Measurements from ENCODE around the gene BHLHA15. TPM values are rescaled to one million over a fixed set of nuclear protein-coding genes. Genes with fewer than 3 reads are reported as not detected.

BHLHA15 gene
- total RNA-seq, 3 donors from 2014 or later = 0.59 to 2.3 TPM; not detected in 1

DNA sequence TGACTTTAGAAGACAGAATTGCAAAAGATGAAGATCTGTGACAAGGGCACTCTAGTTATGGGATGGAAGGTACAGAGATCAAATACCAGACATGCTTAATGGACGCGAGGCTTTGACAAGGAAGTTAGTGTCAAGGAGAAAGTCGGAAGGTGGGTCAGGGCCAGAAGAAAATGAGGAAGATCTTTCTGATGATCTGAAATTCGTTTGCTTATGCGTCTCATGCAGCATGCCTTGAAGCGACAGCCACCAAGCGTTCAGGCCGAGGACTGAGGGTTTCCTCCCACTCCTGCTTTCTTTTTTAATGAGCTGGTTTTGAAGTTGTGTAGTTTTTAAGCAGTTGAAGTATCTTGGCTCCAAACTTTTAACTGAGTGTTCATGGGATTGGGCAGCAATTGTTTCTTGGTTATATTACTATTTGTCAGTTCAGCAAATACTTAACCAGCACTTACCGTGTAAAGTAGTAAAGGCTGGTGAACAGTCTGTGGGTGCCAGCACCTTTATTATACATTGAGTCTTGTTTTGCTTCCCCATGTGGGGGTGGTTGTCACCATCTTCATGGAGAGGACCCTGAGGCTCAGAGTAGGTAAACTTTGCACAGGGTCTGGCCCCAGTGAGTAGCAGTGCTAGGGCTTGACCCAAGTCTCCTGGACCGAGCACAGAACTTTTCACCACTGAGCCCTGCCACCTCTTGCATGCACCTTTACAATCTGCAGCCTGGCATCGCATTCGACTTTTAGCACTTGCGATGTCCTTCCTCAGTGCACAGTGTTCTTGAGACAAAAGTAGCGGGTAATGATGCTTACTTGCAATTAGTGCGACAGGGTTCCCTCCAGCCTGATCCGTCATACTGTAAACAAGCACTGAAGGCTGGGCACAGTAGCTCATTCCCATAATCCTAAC lies 14.3 kb upstream of the BHLHA15 start:
- Histone ChIP-seq H3K9me3 (peaks cover 6 to 7% of the 10 kb centered on the region in 2 donors), H3K4me3 (no peak overlapping the region), H3K4me1 (no peaks in the 10 kb centered on the region), H3K27me3 (no peaks in the 10 kb centered on the region), H3K27ac (no peak overlapping the region), H3K36me3 (peaks cover 4% of the 10 kb centered on the region)
- no peak for DNase-seq (ENCODE audit: low spot score in 2 of 2)
- TF ChIP-seq, protein P1, sequence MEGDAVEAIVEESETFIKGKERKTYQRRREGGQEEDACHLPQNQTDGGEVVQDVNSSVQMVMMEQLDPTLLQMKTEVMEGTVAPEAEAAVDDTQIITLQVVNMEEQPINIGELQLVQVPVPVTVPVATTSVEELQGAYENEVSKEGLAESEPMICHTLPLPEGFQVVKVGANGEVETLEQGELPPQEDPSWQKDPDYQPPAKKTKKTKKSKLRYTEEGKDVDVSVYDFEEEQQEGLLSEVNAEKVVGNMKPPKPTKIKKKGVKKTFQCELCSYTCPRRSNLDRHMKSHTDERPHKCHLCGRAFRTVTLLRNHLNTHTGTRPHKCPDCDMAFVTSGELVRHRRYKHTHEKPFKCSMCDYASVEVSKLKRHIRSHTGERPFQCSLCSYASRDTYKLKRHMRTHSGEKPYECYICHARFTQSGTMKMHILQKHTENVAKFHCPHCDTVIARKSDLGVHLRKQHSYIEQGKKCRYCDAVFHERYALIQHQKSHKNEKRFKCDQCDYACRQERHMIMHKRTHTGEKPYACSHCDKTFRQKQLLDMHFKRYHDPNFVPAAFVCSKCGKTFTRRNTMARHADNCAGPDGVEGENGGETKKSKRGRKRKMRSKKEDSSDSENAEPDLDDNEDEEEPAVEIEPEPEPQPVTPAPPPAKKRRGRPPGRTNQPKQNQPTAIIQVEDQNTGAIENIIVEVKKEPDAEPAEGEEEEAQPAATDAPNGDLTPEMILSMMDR (IDR thresholded peaks at IDR 0.05) = no peak
- TF ChIP-seq POLR2A (IDR thresholded peaks at IDR 0.05) (no peak), POLR2AphosphoS5 (IDR thresholded peaks at IDR 0.05) (no peak)
- intact Hi-C loops (cut with DNase I; ENCODE audit: low total_unique reads) = no loop called here

DNA sequence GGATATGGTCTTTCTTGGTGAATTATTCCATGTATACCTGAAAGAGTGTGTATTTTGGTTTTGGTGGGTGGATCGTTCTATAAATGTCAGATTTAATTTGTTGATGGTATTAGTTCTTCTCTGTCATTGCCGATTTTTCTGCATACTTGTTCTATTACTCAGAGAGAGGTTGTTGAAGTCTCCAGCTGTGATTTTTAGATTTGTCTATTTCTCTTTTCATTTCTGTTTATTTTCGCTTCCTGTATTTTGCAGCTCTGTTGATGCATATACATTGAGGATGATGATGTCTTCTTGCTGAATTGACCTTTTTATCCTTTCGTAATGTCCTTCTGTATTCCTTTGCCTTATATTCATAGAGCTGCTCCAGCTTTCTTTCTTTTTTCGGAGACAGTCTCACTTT lies 12.1 kb upstream of the BHLHA15 start:
- TF ChIP-seq POLR2AphosphoS5 (IDR thresholded peaks at IDR 0.05) (no peak), POLR2A (IDR thresholded peaks at IDR 0.05) (no peak)
- TF ChIP-seq, protein P1 (IDR thresholded peaks at IDR 0.05) = no peak
- Histone ChIP-seq H3K36me3 (no peaks in the 10 kb centered on the region), H3K27me3 (no peaks in the 10 kb centered on the region), H3K27ac (no peak overlapping the region), H3K4me1 (no peaks in the 10 kb centered on the region), H3K4me3 (no peak overlapping the region), H3K9me3 (peaks cover 6 to 7% of the 10 kb centered on the region in 2 donors)
- intact Hi-C loops (cut with DNase I; ENCODE audit: low total_unique reads) = no loop called here
- no peak for DNase-seq (ENCODE audit: low spot score in 2 of 2)

GRCh38 chr7:98200364-98200763 lies 10.9 kb upstream of the BHLHA15 start:
- no peaks in the 10 kb centered on the region for H3K36me3 ChIP-seq
- H3K4me1 ChIP-seq = no peaks in the 10 kb centered on the region
- H3K4me3 ChIP-seq = no peak overlapping the region
- H3K27me3 ChIP-seq = no peaks in the 10 kb centered on the region
- intact Hi-C loops (cut with DNase I; ENCODE audit: low total_unique reads) = loop anchor here (5.0 kb wide), 1 partner anchor 1082 kb away; no protein-coding TSS in a partner anchor
- peaks cover 6 to 7% of the 10 kb centered on the region in 2 donors for H3K9me3 ChIP-seq
- no peak for DNase-seq (ENCODE audit: low spot score in 2 of 2)
- no peak overlapping the region for H3K27ac ChIP-seq
- TF ChIP-seq POLR2AphosphoS5 (IDR thresholded peaks at IDR 0.05) = no peak
- TF ChIP-seq POLR2A (IDR thresholded peaks at IDR 0.05) = no peak

DNA sequence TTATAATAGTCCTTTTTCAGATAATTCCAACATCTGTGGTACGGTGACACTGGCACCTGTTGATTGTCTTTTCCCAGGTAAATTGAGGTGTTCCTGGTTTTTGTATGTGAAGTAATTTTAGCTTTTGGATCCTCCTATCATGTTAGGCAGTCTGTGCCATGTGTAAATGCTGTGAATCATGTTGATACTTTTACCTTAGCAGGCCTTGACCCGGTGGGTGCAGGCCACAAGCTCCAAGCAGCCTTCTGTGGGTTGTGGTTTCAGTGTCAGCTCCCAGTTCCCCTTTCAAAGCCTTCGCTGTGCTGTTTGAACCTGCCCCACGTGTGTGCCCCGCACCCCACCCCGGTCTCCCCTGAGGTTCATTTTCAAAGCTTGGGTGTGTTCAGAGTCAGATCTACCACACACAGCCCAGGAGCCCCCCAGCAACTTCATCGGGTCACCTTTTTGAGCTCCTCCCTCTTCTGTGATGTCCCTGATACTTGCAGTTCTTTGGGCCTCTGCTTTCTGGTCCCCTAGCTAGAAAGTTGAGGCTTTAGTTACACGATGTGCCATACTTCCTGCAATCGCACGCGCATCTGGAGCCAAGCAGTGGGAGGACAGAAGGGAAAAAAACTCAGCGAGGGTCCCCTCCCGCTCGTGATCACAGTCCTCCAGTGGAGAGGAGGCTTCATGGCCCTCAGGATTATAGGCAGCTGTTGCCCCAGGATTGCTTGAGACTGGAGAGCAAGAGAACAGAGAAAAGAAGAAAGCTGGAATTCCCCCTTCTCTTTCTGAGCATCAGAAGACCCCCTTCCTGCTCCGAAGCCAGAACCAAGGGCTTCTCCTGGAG lies 8.7 kb upstream of the BHLHA15 start:
- Histone ChIP-seq H3K36me3 (no peaks in the 10 kb centered on the region), H3K4me1 (no peaks in the 10 kb centered on the region), H3K9me3 (peaks cover 6 to 7% of the 10 kb centered on the region in 2 donors), H3K27me3 (no peaks in the 10 kb centered on the region), H3K27ac (no peak overlapping the region), H3K4me3 (no peak overlapping the region)
- intact Hi-C loops (cut with DNase I; ENCODE audit: low total_unique reads) = loop anchor here (5.0 kb wide), 1 partner anchor 1080 kb away; no protein-coding TSS in a partner anchor
- DNase-seq (ENCODE audit: low spot score in 2 of 2) = no peak
- TF ChIP-seq POLR2A (IDR thresholded peaks at IDR 0.05) = no peak
- TF ChIP-seq POLR2AphosphoS5 (IDR thresholded peaks at IDR 0.05) = no peak
- TF ChIP-seq, protein P1 (IDR thresholded peaks at IDR 0.05) = no peak

DNA sequence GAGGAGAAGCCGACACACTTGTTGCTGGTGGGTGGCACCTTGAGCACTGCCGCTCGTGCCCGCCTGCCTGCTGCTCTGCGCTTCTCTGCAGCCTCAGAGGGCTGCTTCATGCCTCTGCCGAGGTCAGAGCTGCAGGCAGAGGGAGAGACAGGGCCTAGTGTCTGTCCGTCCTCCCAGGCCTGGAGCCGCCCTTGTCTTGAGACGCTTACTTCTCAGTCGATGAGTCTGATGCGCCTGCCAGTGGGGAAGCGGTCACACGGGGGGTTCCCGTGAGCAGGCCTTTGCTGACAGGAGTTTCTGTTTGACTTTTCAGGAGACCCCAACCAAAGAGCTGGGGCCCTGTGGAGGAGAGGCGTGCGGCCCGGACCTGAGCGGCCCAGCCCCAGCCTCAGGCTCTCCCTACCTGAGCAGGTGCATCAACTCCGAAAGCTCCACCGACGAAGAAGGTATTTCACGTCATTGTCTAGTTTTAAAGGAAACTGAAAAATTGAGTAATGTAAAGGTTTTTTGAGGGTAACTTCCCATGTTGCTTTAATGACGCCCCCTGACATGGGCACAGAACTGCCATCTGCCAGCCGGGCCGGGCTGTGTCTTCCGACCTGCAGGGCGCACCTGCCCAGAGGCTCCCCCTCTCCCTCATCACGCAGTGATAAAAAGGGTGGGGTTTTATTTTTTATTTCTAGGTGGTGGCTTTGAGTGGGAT lies 7.8 kb upstream of the BHLHA15 start:
- intact Hi-C loops (cut with DNase I; ENCODE audit: low total_unique reads) = loop anchor here (5.0 kb wide), 1 partner anchor 1079 kb away; no protein-coding TSS in a partner anchor
- Histone ChIP-seq H3K27me3 (no peaks in the 10 kb centered on the region), H3K4me1 (no peaks in the 10 kb centered on the region), H3K9me3 (peaks cover 2 to 7% of the 10 kb centered on the region in 2 donors), H3K27ac (no peak overlapping the region), H3K4me3 (no peak overlapping the region), H3K36me3 (no peaks in the 10 kb centered on the region)
- no peak for DNase-seq (ENCODE audit: low spot score in 2 of 2)
- TF ChIP-seq POLR2A (IDR thresholded peaks at IDR 0.05) = no peak

Measured in breast epithelium (tissue), 4 donors.